GM12892 (cell line): ENCODE data around the gene PYCARD.

Source experiments
- POLR2AphosphoS5 ChIP-seq: IDR thresholded peaks from 2 replicates; pipeline ENCODE4 v1.6.1; 2011; ENCODE audit warnings: low read depth, low read length, control low read depth
- TAF1 ChIP-seq: IDR thresholded peaks from 2 replicates; pipeline ENCODE4 v1.6.1; 2011; ENCODE audit warnings: low read depth, mild to moderate bottlenecking, control low read depth, low read length, borderline replicate concordance

GRCh38 chr16:31198207-31198882 lies 4.2 kb downstream of the PYCARD start:
- peak; percentile 79 for TF ChIP-seq POLR2AphosphoS5
- TF ChIP-seq TAF1 = no peak
